AG09319 (cell line): ENCODE measurements around the gene SLC44A1.

Source experiments
- DNase-seq: peaks from one replicate; pipeline ENCODE4 v3.0.0-alpha.2; 2010; ENCODE audit warnings: low read depth; ENCODE audit errors: extremely low read depth
- CTCF ChIP-seq: IDR thresholded peaks from 2 replicates; pipeline ENCODE4 v1.5.1; 2011; ENCODE audit warnings: low read depth, mild to moderate bottlenecking, inconsistent platforms, low read length, moderate library complexity

SLC44A1 gene

GRCh38 chr9:105297442-105298075 is 53.1 kb downstream of the SLC44A1 start:
- no peak for DNase-seq
- no peak for TF ChIP-seq CTCF

- no peak for TF ChIP-seq CTCF
- peak; percentile 73 for DNase-seq
Measured at GRCh38 chr9:105299190-105299854, 54.9 kb downstream of the SLC44A1 start.

- DNase-seq, result no peak
- no peak for TF ChIP-seq CTCF
Measured at GRCh38 chr9:105302728-105303127, 58.3 kb downstream of the SLC44A1 start.

- TF ChIP-seq CTCF, result no peak
Measured at GRCh38 chr9:105305856-105306255, 61.4 kb downstream of the SLC44A1 start.

GRCh38 chr9:105306351-105307140 is 62.1 kb downstream of the SLC44A1 start:
- no peak for DNase-seq

More at GRCh38 chr9:105305856-105306255, 61.4 kb downstream of the SLC44A1 start:
- DNase-seq, result no peak

GRCh38 chr9:105307591-105308130 is 63.2 kb downstream of the SLC44A1 start:
- no peak for TF ChIP-seq CTCF
- no peak for DNase-seq

More at GRCh38 chr9:105306351-105307140, 62.1 kb downstream of the SLC44A1 start:
- no peak for TF ChIP-seq CTCF
